HepG2 (cell line): ENCODE data around the gene NKX6-1. TPM values are rescaled to one million over a fixed set of nuclear protein-coding genes. Genes with fewer than 3 reads are reported as not detected.

Experiments used
- ATAC-seq: fragments of 200-7000 bp; cut with Tn5 transposase; 3 replicates; pipeline ENCODE4 v1.9.1; 2020; ENCODE audit warnings: mild to moderate bottlenecking, moderate library complexity
- BruUV-seq: library from RNA; stranded (reverse); fragments of 400-500 nt; replicated peaks from 2 replicates; lab custom pipeline; 2021; lab: Mats Ljungman, UMichigan
- CTCF ChIA-PET: fragments of 300-600 bp; formaldehyde crosslinking; extraction: SDS; loops from one replicate; lab custom pipeline; 2021; ENCODE audit warnings: low total read pairs, inconsistent platforms, low intra/inter-chr PET ratio; lab: Yijun Ruan, JAX
- POLR2A ChIA-PET: fragments of 350-600 bp; sonication (Branson Sonifier 250); formaldehyde crosslinking; loops from one replicate; lab custom pipeline; 2020; ENCODE audit warnings: antibody characterized with exemption, inconsistent platforms; lab: Yijun Ruan, JAX
- DNase-seq: peaks from one replicate; pipeline ENCODE4 v3.0.0-alpha.2; 2015; ENCODE audit warnings: low spot score
- FAIRE-seq: peaks from 3 replicates; lab custom pipeline; 2011; peaks lifted over from hg19 to GRCh38; lab: Jason Lieb, UNC
- H2AFZ ChIP-seq: one replicate; pipeline ENCODE4 v1.6.1; 2011; ENCODE audit warnings: low read length, inconsistent platforms
- H3K27ac ChIP-seq: fragments of 300-600 bp; 3 replicates; pipeline ENCODE4 v1.8.0; 2011; ENCODE audit warnings: mixed run types, mild to moderate bottlenecking, mixed read lengths, low read length, inconsistent platforms; ENCODE audit not compliant: insufficient read depth; ENCODE audit errors: extremely low read length
- H3K27me3 ChIP-seq, 2 experiments: fragments of 200-600 bp in 1 of 2; 2 replicates in 1 of 2; 3 replicates in 1 of 2; pipeline versions ENCODE4 v1.6.0 to v1.8.0; 2011; ENCODE audit warnings: low read length in 2 of 2, mild to moderate bottlenecking in 2 of 2, moderate library complexity in 2 of 2, inconsistent platforms in 1 of 2; ENCODE audit not compliant: insufficient read depth in 2 of 2, control insufficient read depth in 1 of 2
- H3K36me3 ChIP-seq, 2 experiments: fragments of 200-600 bp in 1 of 2; replicated peaks in 1 of 2; 2 replicates in 1 of 2; 3 replicates in 1 of 2; pipeline versions ENCODE4 v1.5.1 to v1.8.0; 2011; ENCODE audit warnings: low read length in 2 of 2, inconsistent platforms in 1 of 2; ENCODE audit not compliant: insufficient read depth in 2 of 2, control insufficient read depth in 1 of 2
- H3K4me1 ChIP-seq: 2 replicates; pipeline ENCODE4 v1.5.1; 2012; ENCODE audit warnings: low read length, inconsistent platforms; ENCODE audit not compliant: insufficient read depth
- H3K4me2 ChIP-seq: 2 replicates; pipeline ENCODE4 v1.6.0; 2011; ENCODE audit warnings: low read depth, low read length, inconsistent platforms
- H3K4me3 ChIP-seq, 3 experiments: fragments of 200-600 bp in 1 of 3; sonication (generic), shearing (Covaris generic) in 1 of 3; replicated peaks in 1 of 3; 2 replicates each; pipeline ENCODE4 v1.5.1; 2011 to 2016; ENCODE audit warnings: low read length in 3 of 3, inconsistent platforms in 2 of 3, low read depth in 2 of 3, mild to moderate bottlenecking in 2 of 3, control low read depth in 1 of 3, mixed read lengths in 1 of 3; ENCODE audit not compliant: insufficient read depth in 1 of 3
- H3K79me2 ChIP-seq: one replicate; pipeline ENCODE4 v1.6.1; 2011; ENCODE audit warnings: low read length, inconsistent platforms; ENCODE audit not compliant: insufficient read depth
- H3K9ac ChIP-seq: 2 replicates; pipeline ENCODE4 v1.6.0; 2011; ENCODE audit warnings: mild to moderate bottlenecking, low read depth, low read length, inconsistent platforms; ENCODE audit not compliant: insufficient read depth
- H3K9me3 ChIP-seq: 2 replicates; pipeline ENCODE4 v1.5.1; 2012; ENCODE audit warnings: mild to moderate bottlenecking, low read length
- H4K20me1 ChIP-seq: 2 replicates; pipeline ENCODE4 v1.6.0; 2011; ENCODE audit warnings: inconsistent platforms, mild to moderate bottlenecking, low read length, moderate library complexity; ENCODE audit not compliant: insufficient read depth
- CCAR2 ChIP-seq: fragments of 200-400 bp; formaldehyde crosslinking; optimal IDR thresholded peaks from 2 replicates; pipeline ENCODE3; 2018; ENCODE audit warnings: low read depth, mild to moderate bottlenecking, low read length, moderate library complexity
- DNMT1 ChIP-seq: sonication (generic); formaldehyde crosslinking; IDR thresholded peaks from 2 replicates; pipeline ENCODE4 v1.5.1; 2020; ENCODE audit warnings: mild to moderate bottlenecking, missing genetic modification reagents
- GABPA ChIP-seq, 2 experiments: IDR thresholded peaks; 2 replicates each; pipeline ENCODE4 v1.6.1; 2011 to 2016; ENCODE audit warnings: low read depth in 2 of 2, low read length in 1 of 2, missing biosample characterization in 1 of 2, missing genetic modification characterization in 1 of 2
- HCFC1 ChIP-seq: fragments of 150-350 bp; IDR thresholded peaks from 2 replicates; pipeline ENCODE4 v1.6.1; 2014; ENCODE audit warnings: low read depth, low read length
- HMGXB4 ChIP-seq, 2 experiments: sonication (generic) in 1 of 2; formaldehyde crosslinking in 1 of 2; IDR thresholded peaks; 2 replicates each; pipeline versions ENCODE4 v1.4.0 to v1.6.1; 2018 to 2020; ENCODE audit warnings: missing genetic modification reagents in 2 of 2, borderline replicate concordance in 1 of 2, low read depth in 1 of 2, mild to moderate bottlenecking in 1 of 2, missing biosample characterization in 1 of 2
- MEIS1 ChIP-seq: sonication (generic); formaldehyde crosslinking; IDR thresholded peaks from 2 replicates; pipeline ENCODE4 v1.9.0; 2021; ENCODE audit warnings: mild to moderate bottlenecking, missing genetic modification reagents, moderate library complexity, borderline replicate concordance
- NPAS2 ChIP-seq: sonication (generic); formaldehyde crosslinking; IDR thresholded peaks from 2 replicates; pipeline ENCODE4 v1.8.0; 2022; ENCODE audit warnings: mild to moderate bottlenecking, missing genetic modification reagents, borderline replicate concordance
- SKIL ChIP-seq: sonication (generic); formaldehyde crosslinking; IDR thresholded peaks from 2 replicates; pipeline ENCODE4 v1.8.0; 2022; ENCODE audit warnings: missing genetic modification reagents, mild to moderate bottlenecking, moderate library complexity, borderline replicate concordance
- SOX13 ChIP-seq, 3 experiments: fragments of 450-650 bp in 1 of 3; sonication (generic) in 1 of 3; formaldehyde crosslinking in 1 of 3; IDR thresholded peaks in 2 of 3; conservative IDR thresholded peaks in 1 of 3; 2 replicates each; pipeline versions ENCODE4 v1.5.0 to v1.6.1; 2016 to 2020; ENCODE audit warnings: antibody characterized with exemption in 1 of 3, mild to moderate bottlenecking in 1 of 3, missing compliant biosample characterization in 1 of 3, missing genetic modification reagents in 1 of 3, moderate library complexity in 1 of 3
- SP1 ChIP-seq, 2 experiments: fragments of 450-650 bp in 1 of 2; sonication (generic) in 1 of 2; formaldehyde crosslinking in 1 of 2; IDR thresholded peaks; 2 replicates each; pipeline versions ENCODE4 v1.4.0 to v1.6.1; 2016 to 2020; ENCODE audit warnings: missing genetic modification reagents in 1 of 2
- TARDBP ChIP-seq: sonication (generic); formaldehyde crosslinking; IDR thresholded peaks from 2 replicates; pipeline ENCODE4 v1.8.0; 2022; ENCODE audit warnings: mild to moderate bottlenecking, missing genetic modification reagents
- ZBTB39 ChIP-seq: sonication (generic); formaldehyde crosslinking; IDR thresholded peaks from 2 replicates; pipeline ENCODE4 v1.5.0; 2020; ENCODE audit warnings: missing genetic modification reagents
- ZKSCAN5 ChIP-seq: sonication (generic); formaldehyde crosslinking; IDR thresholded peaks from 2 replicates; pipeline ENCODE4 v1.5.1; 2020; ENCODE audit warnings: mild to moderate bottlenecking, missing genetic modification reagents
- ZNF432 ChIP-seq: sonication (generic); formaldehyde crosslinking; IDR thresholded peaks from 2 replicates; pipeline ENCODE4 v1.5.0; 2020; ENCODE audit warnings: missing genetic modification reagents, mild to moderate bottlenecking, borderline replicate concordance
- WGBS: methylation state at CpG from one replicate; pipeline ENCODE4 v1.1.6; 2017; ENCODE audit warnings: low lambda C conversion rate; 5-methylcytosine and 5-hydroxymethylcytosine counted together
- in situ Hi-C: cut with HindIII; loops from 2 replicates; pipeline ENCODE4 v1.10.0; 2017; ENCODE audit warnings: low pct_unique_long_range_greater_than_20kb; ENCODE audit not compliant: extremely low pct_ligation_motif_present
- intact Hi-C: fragments of 100-400 bp; cut with micrococcal nuclease; formaldehyde crosslinking; loops from one replicate; pipeline ENCODE4 v1.10.0; 2022; ENCODE audit not compliant: unreplicated experiment
- polyA plus RNA-seq, 8 experiments: library from polyadenylated mRNA; depleted of rRNA in 3 of 8; stranded (reverse) in 7 of 8; unstranded in 1 of 8; fragments of >200 nt; fragmentation: Illumina TruSeq in 4 of 8; extraction: Trizol in 4 of 8; gene quantifications; 2 replicates each; pipeline versions ENCODE4 v1.2.1 to v1.2.3, GENCODE V29; 2011 to 2016; ENCODE audit warnings: low read depth in 4 of 8, missing spikeins in 1 of 8, mixed read lengths in 1 of 8; ENCODE audit not compliant: insufficient read depth in 1 of 8
- total RNA-seq, 5 experiments: library from RNA; depleted of rRNA; stranded (reverse); fragments of >200 nt; fragmentation: Illumina TruSeq; extraction: Trizol; gene quantifications; 2 replicates each; pipeline ENCODE4 v1.2.3, GENCODE V29; 2016; ENCODE audit warnings: low read depth in 1 of 5
- TF ChIP-seq, protein P1 (sequence below): sonication (generic); formaldehyde crosslinking; IDR thresholded peaks from 2 replicates; pipeline ENCODE4 v1.8.0; 2022; ENCODE audit warnings: mild to moderate bottlenecking, missing genetic modification reagents, moderate library complexity

The NKX6-1 gene
- total and polyA plus RNA-seq, 2 of the 13 experiments (the other 11 are each of a cell fraction or from before 2014, with no cell fraction given), result not detected

- no peak for TF ChIP-seq SP1 (IDR thresholded peaks at IDR 0.05)
- no peak for TF ChIP-seq SP1 (CRISPR knock-in tag; IDR thresholded peaks at IDR 0.05)
- TF ChIP-seq SKIL, result no peak
- TF ChIP-seq, protein P1, sequence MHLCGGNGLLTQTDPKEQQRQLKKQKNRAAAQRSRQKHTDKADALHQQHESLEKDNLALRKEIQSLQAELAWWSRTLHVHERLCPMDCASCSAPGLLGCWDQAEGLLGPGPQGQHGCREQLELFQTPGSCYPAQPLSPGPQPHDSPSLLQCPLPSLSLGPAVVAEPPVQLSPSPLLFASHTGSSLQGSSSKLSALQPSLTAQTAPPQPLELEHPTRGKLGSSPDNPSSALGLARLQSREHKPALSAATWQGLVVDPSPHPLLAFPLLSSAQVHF (CRISPR knock-in tag), result no peak
These were observed 36.8 kb upstream of the NKX6-1 start (continued) for GRCh38 chr4:84535901-84536300.

DNA sequence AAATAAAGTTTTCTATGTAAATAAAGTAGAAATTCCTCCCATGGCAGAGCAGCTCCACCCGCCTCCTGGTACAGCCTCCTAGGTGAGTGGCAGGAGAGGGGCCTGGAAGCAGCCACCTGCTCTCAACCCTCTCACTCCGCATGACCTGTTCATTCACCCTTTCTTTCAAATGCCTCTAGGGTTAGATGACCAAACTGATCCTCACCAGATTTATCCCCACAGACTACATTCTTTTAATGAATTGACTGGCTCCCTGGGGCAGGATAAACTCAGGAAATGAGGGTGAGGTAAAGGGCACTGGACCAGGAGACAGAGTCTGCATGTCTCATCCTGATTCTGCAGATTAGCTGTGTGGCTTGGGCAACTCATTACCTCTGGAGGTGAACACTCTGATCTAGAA is 32.6 kb upstream of the NKX6-1 start:
- Histone ChIP-seq H3K79me2 (no peaks in the 10 kb centered on the region), H3K4me2 (no peak overlapping the region), H3K4me3 (no peak overlapping the region), H3K27me3 (0 out of 5 replicates have a peak, but pooled peaks cover 0 to 4% of the 10 kb centered on the region in 2 experiments), H3K36me3 (no peaks in the 10 kb centered on the region), H3K27ac (no peak overlapping the region), H4K20me1 (no peaks in the 10 kb centered on the region), H3K9ac (no peak overlapping the region), H3K9me3 (no peaks in the 10 kb centered on the region), H3K4me1 (no peaks in the 10 kb centered on the region), H2AFZ (no peak overlapping the region)
- POLR2A ChIA-PET, result no interaction called here
- DNase-seq (no peak), ATAC-seq (no peak), FAIRE-seq (no peak)
- intact Hi-C loops, result no loop called here
- in situ Hi-C loops, result no loop called here
- WGBS, result 78% methylated on average over 2 of the region's 2 CpGs
- no TSS peak for BruUV-seq
- CTCF ChIA-PET, result no interaction called here
- TF ChIP-seq DNMT1 (CRISPR knock-in tag), result no peak
- no peak for TF ChIP-seq SOX13 (IDR thresholded peaks at IDR 0.05)
- TF ChIP-seq SOX13 (CRISPR knock-in tag; conservative IDR thresholded peaks at IDR 0.05 in 1 of 2, IDR thresholded peaks at IDR 0.05 in 1 of 2), result no peak
- TF ChIP-seq ZKSCAN5 (CRISPR knock-in tag), result no peak
- TF ChIP-seq GABPA (IDR thresholded peaks at IDR 0.05; ENCODE audit: low read depth, low read length), result no peak
- TF ChIP-seq GABPA (CRISPR knock-in tag; IDR thresholded peaks at IDR 0.05; ENCODE audit: low read depth), result no peak
- TF ChIP-seq ZNF432, result no peak
- no peak for TF ChIP-seq NPAS2 (CRISPR knock-in tag)
- TF ChIP-seq HCFC1, result no peak
- TF ChIP-seq ZBTB39 (CRISPR knock-in tag), result no peak
- no peak for TF ChIP-seq CCAR2
- no peak for TF ChIP-seq TARDBP (CRISPR knock-in tag)
- no peak for TF ChIP-seq MEIS1 (CRISPR knock-in tag)
- no peak for TF ChIP-seq HMGXB4 (CRISPR knock-in tag; IDR thresholded peaks at IDR 0.05; ENCODE audit: borderline replicate concordance in 1 of 2, low read depth in 1 of 2)
